A204.1 (cell line): ENCODE data around the gene ATG2B.
"Not testable (repeated sequence)": the region's sequence is repeated elsewhere in the genome, so short reads cannot be mapped to it uniquely, and the experiment has no call there.

ENCODE experiments used
- FAIRE-seq: peaks from 2 replicates; lab custom pipeline; 2012; peaks lifted over from hg19 to GRCh38; lab: Jason Lieb, UNC

Gene ATG2B

DNA sequence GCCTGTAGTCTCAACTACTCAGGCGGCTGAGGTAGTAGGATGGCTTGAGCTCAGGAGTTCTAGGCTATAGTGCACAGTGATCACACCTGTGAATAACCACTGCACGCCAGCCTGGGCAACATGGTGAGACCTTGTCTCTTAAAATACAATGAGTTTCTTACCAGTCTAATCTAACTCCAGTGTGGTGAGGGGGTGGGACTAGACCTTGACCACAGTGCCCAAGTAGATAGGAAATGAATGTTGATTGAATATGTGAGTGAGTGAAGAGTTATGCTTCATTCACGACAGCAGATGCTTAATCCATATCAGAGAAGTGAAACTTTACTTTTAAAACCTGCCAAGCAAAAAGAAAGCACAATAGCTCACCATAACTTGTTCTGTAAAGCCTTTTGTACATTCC, 17.6 kb upstream of the ATG2B start:
- FAIRE-seq = no peak

DNA sequence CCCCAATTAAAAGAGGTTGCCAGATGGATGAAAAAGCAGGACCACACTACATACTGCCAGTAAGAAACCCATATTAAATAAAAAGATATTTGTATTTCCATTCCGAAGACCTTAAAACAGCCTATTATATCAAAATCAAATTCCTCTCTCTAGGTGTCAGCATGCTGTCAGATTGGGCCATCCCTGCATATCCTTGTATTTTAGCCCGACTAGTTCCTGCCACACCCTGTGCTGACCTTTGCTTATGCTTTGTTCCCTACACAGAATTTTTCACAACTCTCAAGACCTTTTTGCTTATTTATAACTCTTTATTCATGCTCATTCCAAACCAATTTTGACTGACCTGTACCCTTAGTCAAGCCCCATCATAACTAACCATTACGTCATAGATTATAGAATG, 13.0 kb upstream of the ATG2B start:
- no peak for FAIRE-seq

- FAIRE-seq = no peak
These were observed 10.4 kb upstream of the ATG2B start for GRCh38 chr14:96373538-96373937.

- FAIRE-seq = no peak
These were observed 7.4 kb upstream of the ATG2B start for GRCh38 chr14:96370528-96370927.

DNA sequence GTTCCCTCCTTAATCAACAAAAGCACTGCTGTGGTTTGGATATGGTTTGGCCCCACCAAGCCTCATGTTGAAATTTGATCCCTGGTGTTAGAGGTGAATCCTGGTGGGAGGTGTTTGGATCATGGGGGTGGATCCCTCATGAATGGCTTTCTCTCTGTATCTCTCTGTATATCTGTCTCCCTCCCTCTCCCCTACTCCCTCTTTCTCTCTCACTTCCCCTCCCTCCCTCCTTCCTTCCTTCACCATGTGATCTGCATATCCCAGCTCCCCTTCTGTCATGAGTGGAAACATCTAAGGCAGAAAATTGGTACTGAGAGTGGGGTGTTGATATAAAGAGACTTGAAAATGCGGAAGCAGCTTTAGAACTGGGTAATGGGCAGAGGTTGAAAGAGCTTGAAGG, 5.4 kb upstream of the ATG2B start:
- FAIRE-seq = no peak

- FAIRE-seq = no peak
These were observed 1.8 kb upstream of the ATG2B start for GRCh38 chr14:96364962-96365361.

GRCh38 chr14:96363751-96364336, 703 bp upstream of the ATG2B start:
- no peak for FAIRE-seq

DNA sequence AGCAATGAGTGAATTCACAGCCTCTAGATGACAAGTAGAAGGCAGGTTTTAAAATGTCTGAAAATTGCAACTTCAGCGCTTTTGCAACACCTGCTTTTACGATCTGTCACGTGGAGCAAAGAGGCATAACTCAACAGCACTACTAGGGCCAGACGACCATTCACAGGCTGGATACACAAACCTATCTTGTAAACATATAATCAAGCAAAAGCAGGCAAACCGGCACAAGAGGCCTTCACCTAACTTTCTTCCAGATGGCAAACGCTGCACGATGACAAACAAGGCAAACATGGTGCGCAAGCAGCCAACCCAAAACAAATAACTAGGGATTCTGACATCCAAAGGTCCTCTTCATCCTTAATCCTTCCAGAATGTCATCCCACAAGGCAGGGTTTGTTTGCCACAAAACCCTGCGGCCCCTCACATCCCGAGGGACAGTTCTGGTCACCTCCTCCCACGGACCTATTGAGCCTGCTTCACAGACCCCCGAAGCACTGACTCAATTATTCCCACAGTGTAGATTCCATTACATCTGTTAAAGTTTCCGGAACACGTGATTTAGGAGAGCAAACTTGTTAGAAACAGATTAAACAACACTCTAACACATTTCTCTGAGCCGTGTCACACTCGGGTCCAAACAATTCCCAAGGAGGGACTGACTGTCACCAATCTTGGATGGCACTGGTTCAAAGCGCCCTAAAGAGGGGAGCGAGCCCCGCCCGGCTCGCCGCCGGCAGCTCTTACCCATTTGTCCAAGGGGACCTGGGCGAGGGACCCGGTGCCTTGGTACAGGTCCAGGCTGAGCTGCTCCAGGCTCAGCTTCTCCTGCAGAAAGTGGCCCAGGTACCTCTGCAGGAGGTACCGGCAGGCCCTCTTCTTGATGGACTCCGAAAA, 823 bp downstream of the ATG2B start:
- no peak for FAIRE-seq

- FAIRE-seq = no peak
These were observed 3.2 kb downstream of the ATG2B start for GRCh38 chr14:96359959-96360358.

GRCh38 chr14:96357216-96357615, 5.9 kb downstream of the ATG2B start:
- FAIRE-seq = no peak

GRCh38 chr14:96354246-96354645, 8.9 kb downstream of the ATG2B start:
- no peak for FAIRE-seq

DNA sequence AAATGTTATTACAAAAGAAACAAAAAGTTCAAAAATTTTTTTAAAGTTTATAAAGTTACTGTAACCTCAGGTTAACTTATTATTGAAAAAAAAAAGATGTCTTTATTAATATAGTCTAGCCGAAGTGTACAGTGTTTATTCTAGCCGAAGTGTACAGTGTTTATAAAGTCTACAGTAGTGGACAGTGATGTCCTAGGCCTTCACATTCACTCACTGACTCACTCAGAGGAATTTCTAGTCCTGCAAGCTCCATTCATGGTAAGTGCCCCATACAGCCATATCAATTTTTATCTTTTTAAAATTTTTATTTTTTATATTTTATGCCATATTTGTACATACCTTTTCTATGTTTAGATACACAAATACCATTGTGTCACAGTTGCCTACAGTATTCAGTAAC, 10.4 kb downstream of the ATG2B start:
- FAIRE-seq = no peak

DNA sequence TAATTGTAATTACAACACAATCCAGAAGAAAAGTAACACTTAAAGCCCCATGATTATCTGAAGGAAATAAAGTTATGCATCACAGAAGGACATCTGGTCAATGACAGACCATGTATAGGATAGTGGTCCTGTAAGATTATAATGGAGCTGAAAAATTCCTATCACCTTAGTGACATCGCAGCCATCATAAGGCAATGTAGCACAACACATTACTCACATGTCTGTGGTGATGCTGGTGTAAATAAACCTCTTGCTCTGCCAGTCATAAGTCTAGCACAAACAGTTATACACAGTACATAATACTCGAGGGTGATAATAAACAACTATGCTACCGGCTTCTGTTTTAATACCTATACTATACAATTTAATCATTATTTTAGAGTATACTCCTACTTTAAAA, 11.2 kb downstream of the ATG2B start:
- no peak for FAIRE-seq

- FAIRE-seq = no peak
These were observed 13.7 kb downstream of the ATG2B start for GRCh38 chr14:96349286-96350075.

GRCh38 chr14:96347957-96348356, 15.2 kb downstream of the ATG2B start:
- FAIRE-seq = not testable (repeated sequence)

GRCh38 chr14:96345669-96346068, 17.5 kb downstream of the ATG2B start:
- no peak for FAIRE-seq

GRCh38 chr14:96341323-96341722, 21.8 kb downstream of the ATG2B start:
- no peak for FAIRE-seq

GRCh38 chr14:96338551-96338950, 24.6 kb downstream of the ATG2B start:
- no peak for FAIRE-seq

- FAIRE-seq = no peak
These were observed 38.9 kb downstream of the ATG2B start for GRCh38 chr14:96324219-96324618.

DNA sequence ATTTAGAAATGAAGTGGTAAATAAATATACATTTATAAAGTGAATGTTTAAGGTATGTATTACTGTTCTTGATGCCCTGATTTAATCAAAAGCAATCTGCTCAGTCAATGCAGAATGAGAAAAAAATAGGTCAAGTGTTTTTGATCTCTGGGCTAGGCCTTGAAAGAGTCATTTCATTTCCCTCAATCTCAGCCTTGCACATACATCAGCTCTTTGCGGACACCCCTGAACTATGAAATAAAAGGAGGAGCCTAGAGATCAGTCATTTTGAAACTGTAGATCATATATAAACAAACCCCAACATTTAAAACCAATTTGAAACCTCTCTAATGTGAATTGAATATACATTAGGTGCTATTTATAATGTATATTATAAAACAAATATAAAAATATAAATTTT, 42.5 kb downstream of the ATG2B start:
- FAIRE-seq = peak; percentile 59

- FAIRE-seq = no peak
These were observed 44.3 kb downstream of the ATG2B start for GRCh38 chr14:96318836-96319235.

- FAIRE-seq = no peak
These were observed 47.1 kb downstream of the ATG2B start for GRCh38 chr14:96316087-96316486.

DNA sequence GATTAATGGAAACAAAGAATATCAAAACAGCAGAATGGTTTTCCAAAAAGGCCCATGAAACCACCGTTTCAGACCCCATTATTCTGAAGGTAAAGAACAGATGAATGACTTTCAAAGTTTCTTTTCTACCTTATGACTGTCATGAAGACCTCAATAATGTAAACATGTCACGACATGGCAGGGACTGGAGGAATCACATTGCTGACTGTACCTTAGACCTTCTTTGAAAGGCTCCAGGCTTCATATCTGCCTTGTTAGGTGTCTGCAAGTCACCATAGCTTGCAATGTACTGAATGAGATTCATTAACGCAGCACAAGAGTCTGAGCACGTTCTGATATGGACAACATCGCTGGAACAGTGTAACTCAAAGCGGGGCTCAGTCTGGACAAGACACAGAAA, 52.2 kb downstream of the ATG2B start:
- FAIRE-seq = no peak
